ENCODE measurements around the gene PFKFB4.

- no peak for TF ChIP-seq POLR2AphosphoS5 (IDR thresholded peaks at IDR 0.05; ENCODE audit: borderline replicate concordance, low read depth, low read length)
- no peak for TF ChIP-seq EZH2 (IDR thresholded peaks at IDR 0.05)
These were observed 80.1 kb downstream of the PFKFB4 start for GRCh38 chr3:48476426-48477053.

Data from SK-N-MC (cell line).